WTC11 (cell line): Measurements from ENCODE around the gene SEMA4G. TPM values are rescaled to one million over a fixed set of nuclear protein-coding genes. Genes with fewer than 3 reads are reported as not detected.
A peak's percentile ranks its signal among the peaks of the same experiment; 100 is the strongest.

Experiments
- ATAC-seq: fragments of 200-7000 bp; cut with Tn5 transposase; 2 replicates; pipeline ENCODE4 v1.10.0; 2021; ENCODE audit warnings: mild to moderate bottlenecking, moderate library complexity
- CTCF ChIA-PET: fragments of 300-600 bp; sonication (Branson Sonifier 250); formaldehyde crosslinking; loops from one replicate; lab custom pipeline; 2021; ENCODE audit warnings: antibody characterized with exemption; lab: Charles Lee
- POLR2A ChIA-PET: fragments of 350-600 bp; sonication (Branson Sonifier 250); formaldehyde crosslinking; loops from one replicate; lab custom pipeline; 2021; ENCODE audit warnings: antibody characterized with exemption; lab: Charles Lee
- DNase-seq: peaks from one replicate; pipeline ENCODE4 v3.0.0; 2021; ENCODE audit warnings: low spot score
- H3K27ac Mint-ChIP-seq: 2 replicates; pipeline ENCODE4 v1.8.0; 2021; ENCODE audit warnings: mixed read lengths
- H3K27me3 Mint-ChIP-seq: 2 replicates; pipeline ENCODE4 v1.8.0; 2021; ENCODE audit warnings: low read depth, mild to moderate bottlenecking, moderate library complexity, mixed read lengths
- H3K36me3 Mint-ChIP-seq: 2 replicates; pipeline ENCODE4 v1.8.0; 2021; ENCODE audit warnings: mixed read lengths
- H3K4me1 Mint-ChIP-seq: 2 replicates; pipeline ENCODE4 v1.8.0; 2022; ENCODE audit warnings: mixed read lengths
- H3K4me3 Mint-ChIP-seq: 2 replicates; pipeline ENCODE4 v1.8.0; 2021; ENCODE audit warnings: mild to moderate bottlenecking, moderate library complexity, mixed read lengths
- H3K9me3 Mint-ChIP-seq: 2 replicates; pipeline ENCODE4 v1.8.0; 2021; ENCODE audit warnings: mixed read lengths
- ATF2 ChIP-seq: sonication (generic); formaldehyde crosslinking; IDR thresholded peaks from 2 replicates; pipeline ENCODE4 v1.8.1; 2022; ENCODE audit warnings: low read depth, missing genetic modification reagents, borderline replicate concordance
- CBFB ChIP-seq: sonication (generic); formaldehyde crosslinking; IDR thresholded peaks from 2 replicates; pipeline ENCODE4 v1.8.1; 2022; ENCODE audit warnings: mild to moderate bottlenecking, low read depth, missing genetic modification reagents
- CREB1 ChIP-seq: sonication (generic); formaldehyde crosslinking; IDR thresholded peaks from 2 replicates; pipeline ENCODE4 v1.8.0; 2023; ENCODE audit warnings: mild to moderate bottlenecking, missing genetic modification reagents
- CTCF ChIP-seq: fragments of 200-600 bp; IDR thresholded peaks from 2 replicates; pipeline ENCODE4 v1.8.0; 2022; ENCODE audit warnings: antibody characterized with exemption
- E2F4 ChIP-seq: sonication (generic); formaldehyde crosslinking; IDR thresholded peaks from 2 replicates; pipeline ENCODE4 v1.8.1; 2022; ENCODE audit warnings: low read depth, mild to moderate bottlenecking, moderate library complexity, missing genetic modification reagents, borderline replicate concordance
- MLX ChIP-seq: sonication (generic); formaldehyde crosslinking; IDR thresholded peaks from 2 replicates; pipeline ENCODE4 v1.8.1; 2023; ENCODE audit warnings: mild to moderate bottlenecking, missing genetic modification reagents, moderate library complexity
- NFE2L1 ChIP-seq: sonication (generic); formaldehyde crosslinking; IDR thresholded peaks from 2 replicates; pipeline ENCODE4 v1.8.1; 2023; ENCODE audit warnings: missing genetic modification reagents
- NFYB ChIP-seq: sonication (generic); formaldehyde crosslinking; conservative IDR thresholded peaks from 2 replicates; pipeline ENCODE4 v1.8.0; 2022; ENCODE audit warnings: low read depth, missing genetic modification reagents
- SMAD4 ChIP-seq: sonication (generic); formaldehyde crosslinking; IDR thresholded peaks from 2 replicates; pipeline ENCODE4 v1.8.0; 2022; ENCODE audit warnings: mild to moderate bottlenecking, missing genetic modification reagents
- total RNA-seq: library from RNA; stranded (reverse); gene quantifications from 3 replicates; pipeline ENCODE4 v1.2.3, GENCODE V29; 2021

The SEMA4G gene
- total RNA-seq, 1 experiment from 2014 or later = 11.8 TPM

- Mint-ChIP-seq H3K4me1 (peaks cover 30% of the 10 kb centered on the region), H3K27ac (no peak overlapping the region), H3K36me3 (no peaks in the 10 kb centered on the region), H3K9me3 (no peaks in the 10 kb centered on the region), H3K27me3 (peaks cover 40% of the 10 kb centered on the region), H3K4me3 (no peak overlapping the region)
- ChIA-PET CTCF (interaction anchor here (0.6 to 6.7 kb wide), 28 partner anchors 14 to 830 kb away, joined by 3 to 277 read pairs (median 6); partner anchors contain the start of genes KCNIP2, LZTS2, MRPL43 and PDZD7), POLR2A (interaction anchor here (2.0 kb wide), 1 partner anchor 15 kb away, joined by 14 read pairs; the partner anchor contains the start of gene LZTS2)
- DNase-seq (no peak), ATAC-seq (no peak)
- TF ChIP-seq MLX (CRISPR knock-in tag) = no peak
- no peak for TF ChIP-seq CREB1 (CRISPR knock-in tag)
- TF ChIP-seq E2F4 = no peak
- TF ChIP-seq SMAD4 (CRISPR knock-in tag) = no peak
Observed at GRCh38 chr10:101013365-101013825, 44.1 kb downstream of the SEMA4G start.

GRCh38 chr10:101014230-101014884 is 45.1 kb downstream of the SEMA4G start:
- Mint-ChIP-seq H3K36me3 (no peaks in the 10 kb centered on the region), H3K4me3 (no peak overlapping the region), H3K9me3 (no peaks in the 10 kb centered on the region), H3K27ac (no peak overlapping the region), H3K4me1 (peaks cover 29% of the 10 kb centered on the region), H3K27me3 (peaks cover 50% of the 10 kb centered on the region)
- DNase-seq (peak; percentile 91), ATAC-seq (peak; percentile 29)
- TF ChIP-seq CTCF = peak; percentile 79
- no peak for TF ChIP-seq NFYB
- TF ChIP-seq CBFB (CRISPR knock-in tag) = no peak
- TF ChIP-seq ATF2 (CRISPR knock-in tag) = no peak
- no peak for TF ChIP-seq NFE2L1 (CRISPR knock-in tag)
- CTCF ChIA-PET = interaction anchor here (0.6 to 6.7 kb wide), 52 partner anchors 9 to 1041 kb away, joined by 3 to 277 read pairs (median 4); partner anchors contain the start of genes KAZALD1, KCNIP2, LZTS2 and MRPL43
- POLR2A ChIA-PET = interaction anchor here (2.0 kb wide), 1 partner anchor 16 kb away, joined by 14 read pairs; the partner anchor contains the start of gene LZTS2

- Mint-ChIP-seq H3K4me1 (peaks cover 29% of the 10 kb centered on the region), H3K27ac (no peak overlapping the region), H3K36me3 (no peaks in the 10 kb centered on the region), H3K4me3 (no peak overlapping the region), H3K9me3 (no peaks in the 10 kb centered on the region), H3K27me3 (peaks cover 55% of the 10 kb centered on the region)
- POLR2A ChIA-PET = interaction anchor here (2.0 kb wide), 1 partner anchor 17 kb away, joined by 14 read pairs; the partner anchor contains the start of gene LZTS2
- ATAC-seq (no peak), DNase-seq (no peak)
- CTCF ChIA-PET = interaction anchor here (0.6 to 6.7 kb wide), 43 partner anchors 9 to 828 kb away, joined by 3 to 277 read pairs (median 5); partner anchors contain the start of genes KAZALD1, KCNIP2, LZTS2 and MRPL43
- no peak for TF ChIP-seq CTCF
Observed at GRCh38 chr10:101014966-101015581, 45.8 kb downstream of the SEMA4G start.
